GM12891 (cell line): Measurements from ENCODE around the gene PARM1.

Experiments
- PAX5 ChIP-seq: IDR thresholded peaks from 2 replicates; pipeline ENCODE4 v1.6.1; 2011; ENCODE audit warnings: low read length, moderate library complexity, mild to moderate bottlenecking; ENCODE audit not compliant: insufficient read depth, severe bottlenecking
- POLR2A ChIP-seq: IDR thresholded peaks from 2 replicates; pipeline ENCODE4 v1.6.1; 2011; ENCODE audit warnings: low read depth, low read length, control low read depth
- POLR2AphosphoS5 ChIP-seq: IDR thresholded peaks from 2 replicates; pipeline ENCODE4 v1.6.1; 2011; ENCODE audit warnings: low read depth, low read length, control low read depth
- SPI1 ChIP-seq: IDR thresholded peaks from 2 replicates; pipeline ENCODE4 v1.6.1; 2011; ENCODE audit warnings: low read depth, low read length, control low read depth
- TAF1 ChIP-seq: IDR thresholded peaks from 2 replicates; pipeline ENCODE4 v1.6.1; 2011; ENCODE audit warnings: low read depth, low read length, control low read depth

- TF ChIP-seq POLR2A (no peak), SPI1 (no peak), POLR2AphosphoS5 (no peak), PAX5 (no peak), TAF1 (no peak)
Observed at GRCh38 chr4:74919783-74920182, 13.1 kb upstream of the PARM1 start.
